K562 (cell line): Measurements from ENCODE around the gene RCL1. TPM values are rescaled to one million over a fixed set of nuclear protein-coding genes. Genes with fewer than 3 reads are reported as not detected.
A peak's percentile ranks its signal among the peaks of the same experiment; 100 is the strongest.

Experiments used
- ATAC-seq: fragments of 200-7000 bp; cut with Tn5 transposase; 3 replicates; pipeline ENCODE4 v1.9.1; 2020; ENCODE audit warnings: moderate library complexity
- BruUV-seq: library from RNA; stranded (reverse); fragments of 400-500 nt; replicated peaks from 2 replicates; lab custom pipeline; 2021; lab: Mats Ljungman, UMichigan
- CTCF ChIA-PET: fragments of 300-600 bp; formaldehyde crosslinking; extraction: SDS; loops from one replicate; lab custom pipeline; 2021; ENCODE audit warnings: low intra/inter-chr PET ratio; lab: Yijun Ruan, JAX
- POLR2A ChIA-PET: fragments of 300-600, 350-650 bp; sonication (Branson Sonifier 250); formaldehyde crosslinking; extraction: SDS; loops from one replicate; lab custom pipeline; 2021; ENCODE audit warnings: antibody characterized with exemption, inconsistent platforms; lab: Yijun Ruan, JAX
- DNase-seq, 4 experiments: peaks; one replicate each; pipeline versions ENCODE4 v3.0.0 to v3.0.0-alpha.2; 2011 to 2018; ENCODE audit warnings: low spot score in 3 of 4, mixed read lengths in 3 of 4; ENCODE audit errors: extremely low read depth in 1 of 4
- FAIRE-seq: peaks from 2 replicates; lab custom pipeline; 2011; peaks lifted over from hg19 to GRCh38; lab: Jason Lieb, UNC
- H2AFZ ChIP-seq: 2 replicates; pipeline ENCODE4 v1.6.0; 2011; ENCODE audit warnings: low read depth, low read length, control low read depth, inconsistent platforms
- H3K27ac ChIP-seq: fragments of 200-600 bp; 3 replicates; pipeline ENCODE4 v1.8.0; 2011; ENCODE audit warnings: low read depth, mild to moderate bottlenecking, control low read depth, inconsistent platforms, low read length, moderate library complexity, mixed read lengths; ENCODE audit errors: extremely low read depth
- H3K27me3 ChIP-seq, 2 experiments: fragments of 300-600 bp in 1 of 2; 2 replicates in 1 of 2; 3 replicates in 1 of 2; pipeline versions ENCODE4 v1.6.0 to v1.8.0; 2011; ENCODE audit warnings: inconsistent platforms in 2 of 2, low read length in 2 of 2, mild to moderate bottlenecking in 1 of 2, mixed read lengths in 1 of 2, moderate library complexity in 1 of 2; ENCODE audit not compliant: control insufficient read depth in 2 of 2, insufficient read depth in 2 of 2
- H3K36me3 ChIP-seq: fragments of 300-600 bp; 3 replicates; pipeline ENCODE4 v1.8.0; 2011; ENCODE audit warnings: mild to moderate bottlenecking, low read length, inconsistent platforms; ENCODE audit not compliant: control insufficient read depth, insufficient read depth
- H3K4me1 ChIP-seq, 2 experiments: fragments of 200-600 bp in 1 of 2; replicated peaks in 1 of 2; 2 replicates in 1 of 2; 3 replicates in 1 of 2; pipeline versions ENCODE4 v1.5.1 to v1.8.0; 2011; ENCODE audit warnings: inconsistent platforms in 2 of 2, low read length in 2 of 2, mild to moderate bottlenecking in 1 of 2, mixed read lengths in 1 of 2, moderate library complexity in 1 of 2; ENCODE audit not compliant: control insufficient read depth in 2 of 2, insufficient read depth in 2 of 2
- H3K4me2 ChIP-seq: 2 replicates; pipeline ENCODE4 v1.6.1; 2011; ENCODE audit warnings: low read length, control low read depth, inconsistent platforms, mixed read lengths; ENCODE audit not compliant: insufficient read depth
- H3K4me3 ChIP-seq: fragments of 200-600 bp; sonication (generic), shearing (Covaris generic); 2 replicates; pipeline ENCODE4 v1.5.1; 2016; ENCODE audit warnings: control low read depth, inconsistent platforms
- H3K79me2 ChIP-seq: fragments of 200-600 bp; 3 replicates; pipeline ENCODE4 v1.8.0; 2011; ENCODE audit warnings: low read length, inconsistent platforms; ENCODE audit not compliant: control insufficient read depth, insufficient read depth
- H3K9ac ChIP-seq, 2 experiments: 2 replicates each; pipeline versions ENCODE4 v1.6.0 to v1.6.1; 2011; ENCODE audit warnings: low read depth in 2 of 2, low read length in 2 of 2, control low read depth in 1 of 2, inconsistent platforms in 1 of 2, mild to moderate bottlenecking in 1 of 2, mixed read lengths in 1 of 2; ENCODE audit not compliant: insufficient read depth in 1 of 2
- H3K9me1 ChIP-seq: one replicate; pipeline ENCODE4 v1.6.0; 2011; ENCODE audit warnings: inconsistent platforms, mild to moderate bottlenecking, low read length, moderate library complexity; ENCODE audit not compliant: control insufficient read depth, insufficient read depth
- H3K9me3 ChIP-seq: replicated peaks from 2 replicates; pipeline ENCODE4 v1.5.1; 2011; ENCODE audit warnings: low read depth, low read length, inconsistent platforms; ENCODE audit not compliant: control insufficient read depth, insufficient read depth
- H4K20me1 ChIP-seq: replicated peaks from 2 replicates; pipeline ENCODE4 v1.6.1; 2011; ENCODE audit warnings: low read length, inconsistent platforms, mixed read lengths; ENCODE audit not compliant: control insufficient read depth, insufficient read depth
- CCAR2 ChIP-seq: fragments of 200-400 bp; formaldehyde crosslinking; IDR thresholded peaks from 2 replicates; pipeline ENCODE4 v1.6.1; 2017; ENCODE audit warnings: mild to moderate bottlenecking, low read depth, low read length
- GATAD2A ChIP-seq: fragments of 450-650 bp; IDR thresholded peaks from 2 replicates; pipeline ENCODE4 v1.6.1; 2017
- LEF1 ChIP-seq: fragments of 450-650 bp; IDR thresholded peaks from 2 replicates; pipeline ENCODE4 v1.6.1; 2016; ENCODE audit warnings: mild to moderate bottlenecking
- NFE2 ChIP-seq: IDR thresholded peaks from 2 replicates; pipeline ENCODE4 v1.6.1; 2014; ENCODE audit warnings: antibody characterized with exemption, low read depth
- RFX1 ChIP-seq: fragments of 450-650 bp; IDR thresholded peaks from 2 replicates; pipeline ENCODE4 v1.6.1; 2016; ENCODE audit warnings: mild to moderate bottlenecking, moderate library complexity
- ZFP36 ChIP-seq: fragments of 150-350 bp; IDR thresholded peaks from 2 replicates; pipeline ENCODE4 v1.6.1; 2018; ENCODE audit warnings: low read length, low read depth; ENCODE audit not compliant: partially characterized antibody
- ZNF561 ChIP-seq: fragments of 450-650 bp; formaldehyde crosslinking; conservative IDR thresholded peaks from 2 replicates; pipeline ENCODE4 v1.4.0; 2020; ENCODE audit warnings: mild to moderate bottlenecking, moderate library complexity
- ZNF79 ChIP-seq: fragments of 250-450 bp; sonication (Bioruptor Pico); IDR thresholded peaks from 2 replicates; pipeline ENCODE4 v1.4.0; 2020; ENCODE audit warnings: low read depth, mild to moderate bottlenecking, moderate library complexity
- WGBS: fragments of 100-300 bp; shearing (Covaris generic); methylation state at CpG from one replicate; pipeline ENCODE4 v1.1.6; 2016; ENCODE audit warnings: low coverage, mixed read lengths; ENCODE audit not compliant: insufficient coverage; ENCODE audit errors: missing lambda C conversion rate; 5-methylcytosine and 5-hydroxymethylcytosine counted together
- in situ Hi-C: fragments of 300-500 bp; cut with MboI; formaldehyde crosslinking; loops from 4 replicates; pipeline ENCODE4 v1.15.0; 2018; ENCODE audit warnings: inconsistent platforms, mixed read lengths
- intact Hi-C: fragments of 100-400 bp; cut with micrococcal nuclease; formaldehyde crosslinking; loops from 2 replicates; pipeline ENCODE4 v1.14.2; 2022
- polyA plus RNA-seq, 8 experiments: library from polyadenylated mRNA; depleted of rRNA in 4 of 8; stranded (reverse) in 5 of 8; unstranded in 3 of 8; fragments of >200 nt; fragmentation: Nextera tagmentation in 2 of 8; fragmentation: Illumina TruSeq in 1 of 8; extraction: Ambion mirVana in 2 of 8; extraction: Trizol in 1 of 8; gene quantifications; 2 replicates each; pipeline versions ENCODE4 v1.2.1 to v1.2.3, GENCODE V29; 2011 to 2014; ENCODE audit warnings: inconsistent platforms in 1 of 8, missing spikeins in 1 of 8
- total RNA-seq, 7 experiments: library from RNA; depleted of rRNA in 6 of 7; stranded (reverse); fragments of >200 nt in 6 of 7; fragmentation: Illumina TruSeq in 2 of 7; extraction: Trizol in 2 of 7; gene quantifications; 2 replicates each; pipeline versions ENCODE4 v1.2.1 to v1.2.3, GENCODE V29; 2011 to 2021; ENCODE audit warnings: low replicate concordance in 1 of 7
- TF ChIP-seq, protein P1 (sequence below): fragments of 250-450 bp; sonication (Bioruptor Pico); IDR thresholded peaks from 2 replicates; pipeline ENCODE4 v1.8.0; 2021; ENCODE audit warnings: moderate library complexity, mild to moderate bottlenecking, inconsistent platforms
- TF ChIP-seq, protein P2 (sequence below), 2 experiments: fragments of 450-650 bp; IDR thresholded peaks; 2 replicates each; pipeline ENCODE4 v1.6.1; 2018; ENCODE audit warnings: mild to moderate bottlenecking in 2 of 2, low read depth in 1 of 2; ENCODE audit not compliant: partially characterized antibody in 2 of 2

The RCL1 gene
- total and polyA plus RNA-seq, 9 of the 15 experiments (the other 6 are each of a cell fraction or from before 2014, with no cell fraction given): 24.0 to 67.7 (median 38.6) TPM

DNA sequence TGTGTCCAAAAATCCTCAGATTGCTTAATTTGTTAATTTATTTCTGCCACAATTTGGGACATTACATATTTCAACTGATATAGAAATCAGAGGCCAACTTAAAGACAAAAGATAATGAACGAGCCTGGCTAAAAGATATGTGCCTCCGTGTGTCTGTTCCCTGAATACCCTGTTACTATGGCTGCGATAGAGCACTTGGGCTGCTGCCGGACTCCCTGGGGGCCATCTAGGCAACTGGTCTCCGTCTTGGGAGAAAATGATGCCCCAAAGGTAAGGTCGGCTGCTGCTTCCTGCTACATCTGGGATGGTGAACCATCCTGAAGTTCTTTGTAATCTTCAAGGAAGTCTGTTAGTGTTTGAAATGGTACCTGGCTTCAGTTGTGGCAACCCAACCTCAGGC is 72.0 kb downstream of the RCL1 start:
- H2AFZ ChIP-seq: no peak overlapping the region
- ChIA-PET CTCF (no interaction called here), POLR2A (interaction anchor here (0.7 to 1.3 kb wide), 2 partner anchors 15 to 179 kb away, joined by 3 read pairs; no protein-coding TSS in a partner anchor)
- H3K27me3 ChIP-seq: no peaks in the 10 kb centered on the region
- no peaks in the 10 kb centered on the region for H3K9me3 ChIP-seq
- H3K4me2 ChIP-seq: peak overlapping the region; percentile 65; the same call in 1 of the 2 replicates
- ATAC-seq: no peak
- H3K9ac ChIP-seq: peak overlapping the region; percentile 51 to 54; a peak in 3 of 4 replicates
- in situ Hi-C loops: loop anchor here (5.0 kb wide), 1 partner anchor 118 kb away; no protein-coding TSS in a partner anchor
- no peak for TF ChIP-seq LEF1
- TF ChIP-seq RFX1: peak; percentile 35; the same call in 1 of the 2 replicates
- FAIRE-seq: no peak
- H3K27ac ChIP-seq: peak overlapping the region; percentile 83
- no peak for DNase-seq
- 57% methylated on average over 4 of the region's 6 CpGs for WGBS
- H3K79me2 ChIP-seq: peaks cover 78% of the 10 kb centered on the region
- no peaks in the 10 kb centered on the region for H4K20me1 ChIP-seq
- intact Hi-C loops: loop anchor here (5.0 kb wide), 1 partner anchor 37 kb away; no protein-coding TSS in a partner anchor
- BruUV-seq: TSS peak; percentile 0
- H3K4me1 ChIP-seq: peaks cover 45 to 64% of the 10 kb centered on the region in 2 experiments
- no peak overlapping the region for H3K4me3 ChIP-seq
- peaks cover 75% of the 10 kb centered on the region for H3K36me3 ChIP-seq
- H3K9me1 ChIP-seq: no peaks in the 10 kb centered on the region

DNA sequence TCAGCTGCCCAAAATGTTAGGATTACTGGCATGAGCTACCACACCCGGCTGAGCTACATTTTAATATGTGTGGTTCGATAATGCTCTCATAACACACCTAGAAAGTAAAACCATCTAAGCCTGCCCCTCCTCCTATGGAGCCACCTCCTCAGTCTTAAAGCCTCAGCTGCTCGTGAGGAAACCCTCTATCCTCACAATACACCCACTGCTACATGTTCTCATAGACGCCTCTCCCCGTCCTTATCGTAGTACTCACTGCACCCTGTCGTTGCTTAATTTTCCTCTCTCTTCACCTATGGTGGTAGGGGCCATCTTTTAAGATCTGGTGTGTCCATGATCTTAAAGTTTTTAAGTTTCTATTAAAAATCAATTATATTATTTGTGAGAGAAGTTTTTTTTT is 72.9 kb downstream of the RCL1 start:
- peak overlapping the region; percentile 83 for H3K27ac ChIP-seq
- CTCF ChIA-PET: no interaction called here
- no peak for TF ChIP-seq NFE2
- TF ChIP-seq, protein P1, sequence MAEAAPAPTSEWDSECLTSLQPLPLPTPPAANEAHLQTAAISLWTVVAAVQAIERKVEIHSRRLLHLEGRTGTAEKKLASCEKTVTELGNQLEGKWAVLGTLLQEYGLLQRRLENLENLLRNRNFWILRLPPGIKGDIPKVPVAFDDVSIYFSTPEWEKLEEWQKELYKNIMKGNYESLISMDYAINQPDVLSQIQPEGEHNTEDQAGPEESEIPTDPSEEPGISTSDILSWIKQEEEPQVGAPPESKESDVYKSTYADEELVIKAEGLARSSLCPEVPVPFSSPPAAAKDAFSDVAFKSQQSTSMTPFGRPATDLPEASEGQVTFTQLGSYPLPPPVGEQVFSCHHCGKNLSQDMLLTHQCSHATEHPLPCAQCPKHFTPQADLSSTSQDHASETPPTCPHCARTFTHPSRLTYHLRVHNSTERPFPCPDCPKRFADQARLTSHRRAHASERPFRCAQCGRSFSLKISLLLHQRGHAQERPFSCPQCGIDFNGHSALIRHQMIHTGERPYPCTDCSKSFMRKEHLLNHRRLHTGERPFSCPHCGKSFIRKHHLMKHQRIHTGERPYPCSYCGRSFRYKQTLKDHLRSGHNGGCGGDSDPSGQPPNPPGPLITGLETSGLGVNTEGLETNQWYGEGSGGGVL: no peak
- no peak for TF ChIP-seq CCAR2
- no peak for TF ChIP-seq ZFP36
- no peak for TF ChIP-seq ZNF79
- no peak for TF ChIP-seq GATAD2A
- TF ChIP-seq ZNF561 (CRISPR knock-in tag): no peak
- TF ChIP-seq, protein P2, sequence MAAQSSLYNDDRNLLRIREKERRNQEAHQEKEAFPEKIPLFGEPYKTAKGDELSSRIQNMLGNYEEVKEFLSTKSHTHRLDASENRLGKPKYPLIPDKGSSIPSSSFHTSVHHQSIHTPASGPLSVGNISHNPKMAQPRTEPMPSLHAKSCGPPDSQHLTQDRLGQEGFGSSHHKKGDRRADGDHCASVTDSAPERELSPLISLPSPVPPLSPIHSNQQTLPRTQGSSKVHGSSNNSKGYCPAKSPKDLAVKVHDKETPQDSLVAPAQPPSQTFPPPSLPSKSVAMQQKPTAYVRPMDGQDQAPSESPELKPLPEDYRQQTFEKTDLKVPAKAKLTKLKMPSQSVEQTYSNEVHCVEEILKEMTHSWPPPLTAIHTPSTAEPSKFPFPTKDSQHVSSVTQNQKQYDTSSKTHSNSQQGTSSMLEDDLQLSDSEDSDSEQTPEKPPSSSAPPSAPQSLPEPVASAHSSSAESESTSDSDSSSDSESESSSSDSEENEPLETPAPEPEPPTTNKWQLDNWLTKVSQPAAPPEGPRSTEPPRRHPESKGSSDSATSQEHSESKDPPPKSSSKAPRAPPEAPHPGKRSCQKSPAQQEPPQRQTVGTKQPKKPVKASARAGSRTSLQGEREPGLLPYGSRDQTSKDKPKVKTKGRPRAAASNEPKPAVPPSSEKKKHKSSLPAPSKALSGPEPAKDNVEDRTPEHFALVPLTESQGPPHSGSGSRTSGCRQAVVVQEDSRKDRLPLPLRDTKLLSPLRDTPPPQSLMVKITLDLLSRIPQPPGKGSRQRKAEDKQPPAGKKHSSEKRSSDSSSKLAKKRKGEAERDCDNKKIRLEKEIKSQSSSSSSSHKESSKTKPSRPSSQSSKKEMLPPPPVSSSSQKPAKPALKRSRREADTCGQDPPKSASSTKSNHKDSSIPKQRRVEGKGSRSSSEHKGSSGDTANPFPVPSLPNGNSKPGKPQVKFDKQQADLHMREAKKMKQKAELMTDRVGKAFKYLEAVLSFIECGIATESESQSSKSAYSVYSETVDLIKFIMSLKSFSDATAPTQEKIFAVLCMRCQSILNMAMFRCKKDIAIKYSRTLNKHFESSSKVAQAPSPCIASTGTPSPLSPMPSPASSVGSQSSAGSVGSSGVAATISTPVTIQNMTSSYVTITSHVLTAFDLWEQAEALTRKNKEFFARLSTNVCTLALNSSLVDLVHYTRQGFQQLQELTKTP (IDR thresholded peaks at IDR 0.05; ENCODE audit: low read depth in 1 of 2, partially characterized antibody in 2 of 2): no peak

More for the DNA sequence above, 72.9 kb downstream of the RCL1 start:
- no TSS peak for BruUV-seq
- ATAC-seq (peak; percentile 73), DNase-seq (peak; percentile 49 to 83 (median 64)), FAIRE-seq (peak; percentile 40)
- Histone ChIP-seq H3K9me1 (no peaks in the 10 kb centered on the region), H3K9ac (peak overlapping the region in 1 of 2 experiments; percentile 37; a peak in 1 of 4 replicates), H3K9me3 (no peaks in the 10 kb centered on the region), H3K4me2 (peak overlapping the region; percentile 49), H2AFZ (no peak overlapping the region), H3K4me1 (peaks cover 42 to 56% of the 10 kb centered on the region in 2 experiments), H3K79me2 (peaks cover 69% of the 10 kb centered on the region), H3K36me3 (peaks cover 69% of the 10 kb centered on the region), H3K4me3 (no peak overlapping the region), H3K27me3 (no peaks in the 10 kb centered on the region), H4K20me1 (no peaks in the 10 kb centered on the region)
- 3% methylated on average over 7 of the region's 7 CpGs for WGBS
- intact Hi-C loops: no loop called here
- POLR2A ChIA-PET: interaction anchor here (0.9 to 1.3 kb wide), 3 partner anchors 14 to 21 kb away, joined by 3 to 5 read pairs (median 3); no protein-coding TSS in a partner anchor
- in situ Hi-C loops: no loop called here
